ENCODE data around the gene ASH1L. TPM values are rescaled to one million over a fixed set of nuclear protein-coding genes. Genes with fewer than 3 reads are reported as not detected.

ASH1L gene
- total RNA-seq, 5 donors from 2014 or later (not counting 1 experiment from before 2014, with no cell fraction given) = 78.0 to 105 (median 81.1) TPM

DNA sequence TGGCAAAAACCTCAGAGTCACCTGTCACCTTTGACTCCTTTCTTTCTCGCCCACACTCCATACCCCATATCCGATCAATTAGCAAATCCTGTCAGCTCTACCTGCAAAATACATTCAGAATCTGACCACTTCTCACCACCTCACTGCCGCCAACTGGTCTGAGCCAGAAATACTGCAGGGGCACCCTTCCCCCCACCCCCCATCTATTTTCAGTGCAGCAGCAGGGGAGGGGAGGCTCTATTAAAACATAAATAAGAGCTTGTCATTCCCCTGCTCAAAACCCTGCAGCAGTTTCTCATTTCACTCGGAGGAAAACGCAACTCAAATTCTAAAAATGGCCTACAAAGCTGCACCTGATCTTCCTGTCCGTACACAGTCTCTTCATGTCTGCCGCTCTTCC, 265.2 kb downstream of the ASH1L start:
- H3K4me1 ChIP-seq (ENCODE audit: control insufficient read depth in 1 of 2, extremely low read depth in 1 of 2, insufficient read depth in 2 of 2, low read length in 2 of 2) = peaks cover 0 to 7% of the 10 kb centered on the region in 2 experiments
- no peak overlapping the region for H3K27ac ChIP-seq (ENCODE audit: low read length)
- H3K36me3 ChIP-seq (ENCODE audit: control insufficient read depth in 2 of 2, extremely low read depth in 1 of 2, insufficient read depth in 1 of 2, low read length in 1 of 2) = no peaks in the 10 kb centered on the region
- Mint-ChIP-seq H3K27me3 (peaks cover 30 to 39% of the 10 kb centered on the region in 2 donors), H3K4me3 (no peak overlapping the region), H3K36me3 (no peaks in the 10 kb centered on the region), H3K9me3 (no peaks in the 10 kb centered on the region), H3K4me1 (peaks cover 4 to 6% (median 5%) of the 10 kb centered on the region in 3 donors), H3K27ac (peak overlapping the region in 1 of 2 donors; percentile 7)
- ATAC-seq (replicated peaks in 1 of 4) = no peak
- ChIA-PET CTCF (no interaction called here), POLR2A (interaction anchor here in 1 of 2 donors (0.6 kb wide), 1 partner anchor 311 kb away, joined by 3 read pairs; no protein-coding TSS in a partner anchor)
- no peak for DNase-seq
- H3K4me3 ChIP-seq (ENCODE audit: control insufficient read depth in 1 of 2, extremely low read depth in 1 of 2, low read length in 1 of 2) = no peak overlapping the region
- peaks cover 7 to 43% of the 10 kb centered on the region in 2 experiments for H3K27me3 ChIP-seq (replicated peaks in 1 of 2; ENCODE audit: control insufficient read depth in 2 of 2, extremely low read depth in 1 of 2, insufficient read depth in 2 of 2, low read length in 1 of 2)
- H3K9me3 ChIP-seq = no peaks in the 10 kb centered on the region
- WGBS (ENCODE audit: insufficient coverage) = 65% methylated on average over 6 of the region's 7 CpGs

DNA sequence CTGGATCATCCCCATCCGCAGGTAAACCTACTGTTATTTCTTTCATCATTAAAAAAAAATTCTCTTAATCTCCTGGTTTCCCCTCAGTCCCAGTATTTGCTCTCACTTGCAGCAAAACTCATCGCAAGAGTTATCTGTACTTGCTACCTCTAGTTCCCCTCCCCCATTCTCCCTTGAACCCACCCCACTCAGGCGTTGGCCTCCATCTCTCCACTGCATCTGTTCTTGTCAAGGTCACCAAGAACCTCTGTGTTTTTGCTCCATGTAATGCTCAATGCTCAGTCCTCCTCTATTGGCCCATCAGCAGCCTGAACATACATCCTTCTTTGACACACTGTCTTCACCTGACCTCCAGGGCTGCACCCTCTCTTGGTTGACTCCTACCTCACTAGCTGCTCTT, 265.9 kb downstream of the ASH1L start:
- peaks cover 0 to 7% of the 10 kb centered on the region in 2 experiments for H3K4me1 ChIP-seq (ENCODE audit: control insufficient read depth in 1 of 2, extremely low read depth in 1 of 2, insufficient read depth in 2 of 2, low read length in 2 of 2)
- H3K9me3 ChIP-seq = no peaks in the 10 kb centered on the region
- Mint-ChIP-seq H3K27ac (no peak overlapping the region), H3K27me3 (peaks cover 30 to 39% of the 10 kb centered on the region in 2 donors), H3K9me3 (no peaks in the 10 kb centered on the region), H3K36me3 (no peaks in the 10 kb centered on the region), H3K4me3 (no peak overlapping the region), H3K4me1 (peaks cover 4 to 6% (median 5%) of the 10 kb centered on the region in 3 donors)
- H3K27me3 ChIP-seq (replicated peaks in 1 of 2; ENCODE audit: control insufficient read depth in 2 of 2, extremely low read depth in 1 of 2, insufficient read depth in 2 of 2, low read length in 1 of 2) = peaks cover 7 to 45% of the 10 kb centered on the region in 2 experiments
- ATAC-seq (replicated peaks in 1 of 4) (no peak), DNase-seq (no peak)
- H3K27ac ChIP-seq (ENCODE audit: low read length) = no peak overlapping the region
- CTCF ChIA-PET = no interaction called here
- H3K4me3 ChIP-seq (ENCODE audit: control insufficient read depth in 1 of 2, extremely low read depth in 1 of 2, low read length in 1 of 2) = no peak overlapping the region
- POLR2A ChIA-PET = no interaction called here
- 74% methylated on average over 3 of the region's 3 CpGs for WGBS (ENCODE audit: insufficient coverage)
- H3K36me3 ChIP-seq (ENCODE audit: control insufficient read depth in 2 of 2, extremely low read depth in 1 of 2, insufficient read depth in 1 of 2, low read length in 1 of 2) = no peaks in the 10 kb centered on the region

DNA sequence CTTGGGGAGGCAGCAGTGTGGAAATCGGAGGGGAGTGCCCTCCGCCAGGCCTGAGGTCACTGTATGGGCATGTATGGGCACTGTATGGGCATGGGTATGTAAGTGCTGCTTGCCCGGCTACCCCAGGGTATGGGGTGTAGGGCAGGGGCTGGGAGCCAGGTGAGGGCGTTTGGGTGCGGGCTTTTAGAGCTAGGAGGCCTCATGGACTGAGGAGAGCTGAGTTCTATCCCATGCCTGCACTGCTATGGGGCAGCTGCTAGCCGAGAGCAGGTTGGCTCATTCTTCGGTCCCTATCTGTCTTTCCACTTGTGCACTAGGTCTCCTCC, 266.7 kb downstream of the ASH1L start:
- ATAC-seq (replicated peaks in 1 of 4) (no peak), DNase-seq (no peak)
- Mint-ChIP-seq H3K27ac (no peak overlapping the region), H3K4me1 (peaks cover 4 to 6% (median 5%) of the 10 kb centered on the region in 3 donors), H3K36me3 (no peaks in the 10 kb centered on the region), H3K4me3 (no peak overlapping the region), H3K27me3 (peaks cover 30 to 39% of the 10 kb centered on the region in 2 donors), H3K9me3 (no peaks in the 10 kb centered on the region)
- ChIA-PET CTCF (no interaction called here), POLR2A (no interaction called here)
- no peaks in the 10 kb centered on the region for H3K36me3 ChIP-seq (ENCODE audit: control insufficient read depth in 2 of 2, extremely low read depth in 1 of 2, insufficient read depth in 1 of 2, low read length in 1 of 2)
- H3K27ac ChIP-seq (ENCODE audit: low read length) = no peak overlapping the region
- 85% methylated on average over 3 of the region's 7 CpGs for WGBS (ENCODE audit: insufficient coverage)
- peaks cover 0 to 7% of the 10 kb centered on the region in 2 experiments for H3K4me1 ChIP-seq (ENCODE audit: control insufficient read depth in 1 of 2, extremely low read depth in 1 of 2, insufficient read depth in 2 of 2, low read length in 2 of 2)
- H3K27me3 ChIP-seq (replicated peaks in 1 of 2; ENCODE audit: control insufficient read depth in 2 of 2, extremely low read depth in 1 of 2, insufficient read depth in 2 of 2, low read length in 1 of 2) = peaks cover 7 to 48% of the 10 kb centered on the region in 2 experiments
- H3K4me3 ChIP-seq (ENCODE audit: control insufficient read depth in 1 of 2, extremely low read depth in 1 of 2, low read length in 1 of 2) = no peak overlapping the region
- no peaks in the 10 kb centered on the region for H3K9me3 ChIP-seq

DNA sequence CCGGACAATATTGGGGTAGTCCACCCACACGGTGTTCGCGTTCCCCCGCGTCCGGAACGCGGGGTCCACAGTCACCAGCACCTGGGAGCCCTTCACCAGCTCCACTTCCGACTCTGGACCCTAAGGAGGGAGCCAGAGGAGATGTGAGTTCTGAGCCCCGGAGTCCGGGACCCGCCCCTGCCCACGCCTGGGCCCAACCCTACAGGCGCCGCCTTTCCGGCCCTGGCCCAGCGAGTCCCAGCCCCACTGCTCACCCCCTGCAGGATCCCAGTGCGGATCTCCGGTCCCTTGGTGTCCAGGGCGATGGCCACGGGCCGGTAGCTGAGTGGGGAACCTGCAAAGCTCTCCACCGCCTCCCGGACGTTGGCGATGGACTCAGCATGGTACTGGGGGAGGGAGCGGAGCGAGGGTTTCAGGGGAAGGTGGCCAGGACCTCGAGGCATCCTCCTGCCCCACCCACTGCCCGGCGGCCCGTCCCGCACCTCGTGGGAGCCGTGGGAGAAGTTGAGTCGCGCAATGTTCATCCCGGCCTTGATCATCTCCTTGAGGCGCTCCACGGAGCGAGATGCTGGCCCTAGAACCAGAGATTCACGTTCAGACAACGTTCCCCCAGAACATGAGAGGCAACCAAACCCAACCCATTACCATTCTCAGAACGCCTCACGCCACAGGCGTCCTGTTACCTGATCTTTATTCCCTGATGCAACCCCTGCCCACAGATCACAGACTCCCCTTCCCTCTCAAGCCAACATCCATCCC, 267.2 kb downstream of the ASH1L start:
- CTCF ChIA-PET = no interaction called here
- WGBS (ENCODE audit: insufficient coverage) = 28% methylated on average over 41 of the region's 47 CpGs
- no peak overlapping the region for H3K4me3 ChIP-seq (ENCODE audit: control insufficient read depth in 1 of 2, extremely low read depth in 1 of 2, low read length in 1 of 2)
- peaks cover 4 to 6% (median 5%) of the 10 kb centered on the region in 3 donors for H3K4me1 Mint-ChIP-seq
- no peaks in the 10 kb centered on the region for H3K9me3 ChIP-seq
- ATAC-seq (replicated peaks in 1 of 4) (peak in 1 of 4 experiments; percentile 49), DNase-seq (no peak)
- H3K4me3 Mint-ChIP-seq = no peak overlapping the region
- H3K9me3 Mint-ChIP-seq = no peaks in the 10 kb centered on the region
- no peak overlapping the region for H3K27ac ChIP-seq (ENCODE audit: low read length)
- peaks cover 0 to 7% of the 10 kb centered on the region in 2 experiments for H3K4me1 ChIP-seq (ENCODE audit: control insufficient read depth in 1 of 2, extremely low read depth in 1 of 2, insufficient read depth in 2 of 2, low read length in 2 of 2)
- H3K27me3 ChIP-seq (replicated peaks in 1 of 2; ENCODE audit: control insufficient read depth in 2 of 2, extremely low read depth in 1 of 2, insufficient read depth in 2 of 2, low read length in 1 of 2) = peaks cover 7 to 45% of the 10 kb centered on the region in 2 experiments
- no peaks in the 10 kb centered on the region for H3K36me3 ChIP-seq (ENCODE audit: control insufficient read depth in 2 of 2, extremely low read depth in 1 of 2, insufficient read depth in 1 of 2, low read length in 1 of 2)
- no peak overlapping the region for H3K27ac Mint-ChIP-seq
- no peaks in the 10 kb centered on the region for H3K36me3 Mint-ChIP-seq
- peaks cover 30 to 39% of the 10 kb centered on the region in 2 donors for H3K27me3 Mint-ChIP-seq
- POLR2A ChIA-PET = no interaction called here

DNA sequence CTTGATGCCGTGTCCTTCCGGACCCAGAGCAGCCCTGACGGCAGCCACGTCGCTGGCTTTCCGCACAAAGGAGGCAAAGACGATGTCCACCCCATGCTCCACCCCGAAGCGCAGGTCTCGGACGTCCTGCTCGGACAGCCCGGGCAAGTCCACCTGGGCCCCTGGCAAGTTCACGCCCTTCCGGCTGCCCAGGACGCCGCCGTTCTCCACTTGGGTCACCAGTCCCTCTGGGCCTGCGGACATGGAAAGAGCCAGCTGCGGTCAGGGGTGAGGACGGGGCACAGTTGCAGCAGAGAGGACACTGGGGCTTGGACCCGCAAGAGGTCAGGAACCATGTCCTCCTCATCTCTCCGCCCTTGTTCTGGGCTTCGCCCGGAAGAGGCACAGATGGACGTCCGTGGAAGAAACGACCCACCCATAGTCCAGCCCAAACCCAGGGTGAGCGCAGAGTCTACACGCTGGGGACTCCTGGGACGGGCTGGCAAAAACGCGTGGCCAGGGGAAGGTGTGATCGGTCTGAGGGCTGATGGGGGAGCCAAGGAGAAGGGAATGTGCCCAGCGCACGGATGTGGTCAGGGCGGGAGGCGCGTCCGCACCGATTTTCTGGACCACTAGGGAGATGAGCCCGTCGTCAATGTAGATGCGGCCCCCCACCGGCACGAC, 268.0 kb downstream of the ASH1L start:
- peaks cover 30 to 42% of the 10 kb centered on the region in 2 donors for H3K27me3 Mint-ChIP-seq
- Histone ChIP-seq H3K4me3 (ENCODE audit: control insufficient read depth in 1 of 2, extremely low read depth in 1 of 2, low read length in 1 of 2) (no peak overlapping the region), H3K27ac (ENCODE audit: low read length) (no peak overlapping the region), H3K27me3 (replicated peaks in 1 of 2; ENCODE audit: control insufficient read depth in 2 of 2, extremely low read depth in 1 of 2, insufficient read depth in 2 of 2, low read length in 1 of 2) (peaks cover 7 to 48% of the 10 kb centered on the region in 2 experiments), H3K9me3 (no peaks in the 10 kb centered on the region), H3K4me1 (ENCODE audit: control insufficient read depth in 1 of 2, extremely low read depth in 1 of 2, insufficient read depth in 2 of 2, low read length in 2 of 2) (peaks cover 0 to 7% of the 10 kb centered on the region in 2 experiments), H3K36me3 (ENCODE audit: control insufficient read depth in 2 of 2, extremely low read depth in 1 of 2, insufficient read depth in 1 of 2, low read length in 1 of 2) (no peaks in the 10 kb centered on the region)
- H3K4me3 Mint-ChIP-seq = no peak overlapping the region
- ATAC-seq (replicated peaks in 1 of 4) = no peak
- H3K36me3 Mint-ChIP-seq = no peaks in the 10 kb centered on the region
- ChIA-PET POLR2A (no interaction called here), CTCF (no interaction called here)
- peaks cover 4 to 6% (median 5%) of the 10 kb centered on the region in 3 donors for H3K4me1 Mint-ChIP-seq
- WGBS (ENCODE audit: insufficient coverage) = 38% methylated on average over 38 of the region's 46 CpGs
- H3K27ac Mint-ChIP-seq = peak overlapping the region in 1 of 2 donors; percentile 31
- no peaks in the 10 kb centered on the region for H3K9me3 Mint-ChIP-seq
- no peak for DNase-seq

DNA sequence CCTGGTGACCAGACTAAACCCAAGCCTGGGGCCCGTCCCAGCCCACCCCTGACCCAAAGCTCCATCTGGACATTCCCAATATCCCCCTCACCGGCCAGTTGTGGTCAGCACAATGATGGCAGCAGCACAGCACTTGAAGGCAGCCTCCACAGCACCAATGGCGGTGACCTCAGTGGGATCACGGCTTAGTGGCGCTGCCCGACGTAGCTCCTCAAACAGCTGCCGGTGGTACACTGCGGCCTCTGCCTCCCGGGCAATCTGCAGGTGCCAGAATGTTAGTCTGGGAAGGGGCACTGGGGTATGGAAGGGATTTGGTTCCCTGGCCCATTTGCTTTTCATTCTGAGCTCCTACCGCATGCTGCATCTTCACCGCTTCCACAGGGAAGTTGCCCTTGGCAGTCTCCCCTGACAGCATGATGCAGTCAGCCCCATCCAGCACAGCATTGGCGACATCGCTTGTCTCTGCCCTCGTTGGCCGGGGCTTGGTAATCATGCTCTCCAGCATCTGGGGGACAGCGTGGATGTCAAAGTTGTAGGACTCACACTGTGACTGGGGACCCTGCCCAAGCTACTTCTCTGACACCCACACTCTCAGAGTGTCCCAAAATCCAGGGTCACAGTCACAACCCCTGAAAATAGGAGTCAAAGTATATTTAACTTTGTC, 269.4 kb downstream of the ASH1L start:
- DNase-seq = no peak
- no peaks in the 10 kb centered on the region for H3K9me3 ChIP-seq
- H3K4me3 Mint-ChIP-seq = no peak overlapping the region
- H3K4me1 Mint-ChIP-seq = peaks cover 4 to 6% (median 5%) of the 10 kb centered on the region in 3 donors
- CTCF ChIA-PET = no interaction called here
- no peak overlapping the region for H3K27ac Mint-ChIP-seq
- H3K4me1 ChIP-seq (ENCODE audit: control insufficient read depth in 1 of 2, extremely low read depth in 1 of 2, insufficient read depth in 2 of 2, low read length in 2 of 2) = peaks cover 0 to 7% of the 10 kb centered on the region in 2 experiments
- H3K9me3 Mint-ChIP-seq = no peaks in the 10 kb centered on the region
- H3K36me3 Mint-ChIP-seq = no peaks in the 10 kb centered on the region
- 91% methylated on average over 16 of the region's 17 CpGs for WGBS (ENCODE audit: insufficient coverage)
- POLR2A ChIA-PET = interaction anchor here in 1 of 2 donors (0.6 kb wide), 1 partner anchor 184 kb away, joined by 3 read pairs; no protein-coding TSS in a partner anchor
- H3K27me3 Mint-ChIP-seq = peaks cover 30 to 40% of the 10 kb centered on the region in 2 donors
- peaks cover 7 to 48% of the 10 kb centered on the region in 2 experiments for H3K27me3 ChIP-seq (replicated peaks in 1 of 2; ENCODE audit: control insufficient read depth in 2 of 2, extremely low read depth in 1 of 2, insufficient read depth in 2 of 2, low read length in 1 of 2)
- H3K36me3 ChIP-seq (ENCODE audit: control insufficient read depth in 2 of 2, extremely low read depth in 1 of 2, insufficient read depth in 1 of 2, low read length in 1 of 2) = no peaks in the 10 kb centered on the region
- H3K4me3 ChIP-seq (ENCODE audit: control insufficient read depth in 1 of 2, extremely low read depth in 1 of 2, low read length in 1 of 2) = no peak overlapping the region
- no peak overlapping the region for H3K27ac ChIP-seq (ENCODE audit: low read length)
- ATAC-seq (replicated peaks in 1 of 4) = no peak
